DND-41 (cell line): ENCODE results near the gene AMIGO2.

Experiments
- EZH2 ChIP-seq: IDR thresholded peaks from 3 replicates; pipeline ENCODE4 v1.6.1; 2012; ENCODE audit warnings: borderline replicate concordance, low read depth, mild to moderate bottlenecking, moderate library complexity, low read length, inconsistent platforms; ENCODE audit not compliant: severe bottlenecking
- TF ChIP-seq, protein P1 (sequence below): IDR thresholded peaks from 2 replicates; pipeline ENCODE4 v1.5.1; 2012; ENCODE audit warnings: borderline replicate concordance, low read length, moderate library complexity, mild to moderate bottlenecking; ENCODE audit not compliant: poor library complexity, severe bottlenecking; ENCODE audit errors: extremely low read depth

DNA sequence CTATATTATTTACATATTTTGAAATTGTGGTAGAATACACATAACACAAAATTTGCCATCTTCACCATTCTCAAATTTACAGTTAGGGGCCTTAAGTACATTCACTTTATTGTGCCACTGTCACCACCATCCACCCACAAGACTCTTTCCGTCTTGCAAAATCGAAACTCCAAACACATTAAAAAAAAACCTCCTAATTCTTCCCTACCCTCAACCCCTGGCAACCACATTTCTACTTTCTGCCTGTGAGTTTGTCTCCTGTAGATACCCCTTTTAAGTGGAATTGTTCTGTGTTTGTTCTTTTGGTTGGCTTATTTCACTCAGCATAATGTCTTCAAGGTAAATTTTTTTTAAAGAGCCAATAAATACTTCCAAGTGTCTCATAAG, 31.6 kb upstream of the AMIGO2 start:
- TF ChIP-seq EZH2 = no peak
- TF ChIP-seq, protein P1, sequence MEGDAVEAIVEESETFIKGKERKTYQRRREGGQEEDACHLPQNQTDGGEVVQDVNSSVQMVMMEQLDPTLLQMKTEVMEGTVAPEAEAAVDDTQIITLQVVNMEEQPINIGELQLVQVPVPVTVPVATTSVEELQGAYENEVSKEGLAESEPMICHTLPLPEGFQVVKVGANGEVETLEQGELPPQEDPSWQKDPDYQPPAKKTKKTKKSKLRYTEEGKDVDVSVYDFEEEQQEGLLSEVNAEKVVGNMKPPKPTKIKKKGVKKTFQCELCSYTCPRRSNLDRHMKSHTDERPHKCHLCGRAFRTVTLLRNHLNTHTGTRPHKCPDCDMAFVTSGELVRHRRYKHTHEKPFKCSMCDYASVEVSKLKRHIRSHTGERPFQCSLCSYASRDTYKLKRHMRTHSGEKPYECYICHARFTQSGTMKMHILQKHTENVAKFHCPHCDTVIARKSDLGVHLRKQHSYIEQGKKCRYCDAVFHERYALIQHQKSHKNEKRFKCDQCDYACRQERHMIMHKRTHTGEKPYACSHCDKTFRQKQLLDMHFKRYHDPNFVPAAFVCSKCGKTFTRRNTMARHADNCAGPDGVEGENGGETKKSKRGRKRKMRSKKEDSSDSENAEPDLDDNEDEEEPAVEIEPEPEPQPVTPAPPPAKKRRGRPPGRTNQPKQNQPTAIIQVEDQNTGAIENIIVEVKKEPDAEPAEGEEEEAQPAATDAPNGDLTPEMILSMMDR = no peak
